Right lobe of liver (tissue), 6 donors: Measurements from ENCODE around the gene MMP25. TPM values are rescaled to one million over a fixed set of nuclear protein-coding genes. Genes with fewer than 3 reads are reported as not detected.

Source experiments
- ATAC-seq, 4 donors: fragments of 200-7000 bp; cut with Tn5 transposase; one replicate each; pipeline ENCODE4 v1.9.1; 2020; ENCODE audit warnings: mild to moderate bottlenecking in 4 of 4, moderate library complexity in 4 of 4
- DNase-seq, 3 donors: peaks; one replicate each; pipeline ENCODE4 v3.0.0-alpha.2; 2020
- H3K27ac ChIP-seq, 3 donors: fragments of 200-600 bp; one replicate each; pipeline ENCODE4 v1.8.0; 2022
- H3K27me3 ChIP-seq, 2 donors: fragments of 200-600 bp; one replicate each; pipeline ENCODE4 v1.8.0; 2022
- H3K36me3 ChIP-seq, 4 donors: fragments of 200-600 bp; sonication (generic) in 1 of 4; one replicate each; pipeline versions ENCODE4 v1.5.1 to v1.8.0; 2017 to 2022; ENCODE audit warnings: control low read depth in 1 of 4
- H3K4me1 ChIP-seq, 4 donors: fragments of 200-600 bp; sonication (generic) in 1 of 4; one replicate each; pipeline versions ENCODE4 v1.5.1 to v1.8.0; 2017 to 2022; ENCODE audit warnings: control low read depth in 1 of 4
- H3K4me3 ChIP-seq, 3 donors: fragments of 200-600 bp; one replicate each; pipeline ENCODE4 v1.8.0; 2022
- H3K9me3 ChIP-seq, 4 donors: fragments of 200-600 bp; sonication (generic) in 1 of 4; one replicate each; pipeline versions ENCODE4 v1.5.1 to v1.8.0; 2017 to 2022; ENCODE audit warnings: control low read depth in 1 of 4
- POLR2A ChIP-seq: fragments of 450-650 bp; IDR thresholded peaks from one replicate; pipeline ENCODE4 v1.6.1; 2017; ENCODE audit warnings: antibody characterized with exemption, mild to moderate bottlenecking
- WGBS: methylation state at CpG from one replicate; pipeline ENCODE4 v1.1.6; 2018; ENCODE audit warnings: low coverage, low lambda C conversion rate; ENCODE audit not compliant: insufficient coverage; ENCODE audit errors: missing lambda C conversion rate; 5-methylcytosine and 5-hydroxymethylcytosine counted together
- intact Hi-C, 2 donors: fragments of 100-400 bp; cut with DNase I; formaldehyde crosslinking; loops; one replicate each; pipeline versions ENCODE4 v1.11.2 to v1.14.1; 2022
- total RNA-seq, 6 experiments: library from RNA; depleted of rRNA in 2 of 6; stranded (reverse); fragments of >200 nt in 2 of 6; fragmentation: NEBNext Ultra II Directional in 3 of 6; extraction: Animal tissue kit (Norgen Biotek cat#: 25700) in 3 of 6; gene quantifications; one replicate each; pipeline versions ENCODE4 v1.1.0 to v1.2.4, GENCODE V29; 2016 to 2023
- TF ChIP-seq, protein P1 (sequence below), 4 donors: fragments of 200-600 bp in 3 of 4; fragments of 450-650 bp in 1 of 4; IDR thresholded peaks; one replicate each; pipeline versions ENCODE4 v1.5.1 to v1.8.0; 2016 to 2022; ENCODE audit warnings: antibody characterized with exemption in 4 of 4, mild to moderate bottlenecking in 2 of 4
- donor health status: DM: no; HTN: yes; CAD: no.
- donor health status: DM: no; HTN: no; CAD: no.
- donor health status: DM: no; HTN: no; CAD: no.
- donor health status: DM: no; HTN: yes; CAD: no.
- donor health status: DM: no; HTN: yes; CAD: no.

The MMP25 gene
- total RNA-seq, 6 experiments from 2014 or later = 1.3 to 2.0 (median 1.6) TPM

DNA sequence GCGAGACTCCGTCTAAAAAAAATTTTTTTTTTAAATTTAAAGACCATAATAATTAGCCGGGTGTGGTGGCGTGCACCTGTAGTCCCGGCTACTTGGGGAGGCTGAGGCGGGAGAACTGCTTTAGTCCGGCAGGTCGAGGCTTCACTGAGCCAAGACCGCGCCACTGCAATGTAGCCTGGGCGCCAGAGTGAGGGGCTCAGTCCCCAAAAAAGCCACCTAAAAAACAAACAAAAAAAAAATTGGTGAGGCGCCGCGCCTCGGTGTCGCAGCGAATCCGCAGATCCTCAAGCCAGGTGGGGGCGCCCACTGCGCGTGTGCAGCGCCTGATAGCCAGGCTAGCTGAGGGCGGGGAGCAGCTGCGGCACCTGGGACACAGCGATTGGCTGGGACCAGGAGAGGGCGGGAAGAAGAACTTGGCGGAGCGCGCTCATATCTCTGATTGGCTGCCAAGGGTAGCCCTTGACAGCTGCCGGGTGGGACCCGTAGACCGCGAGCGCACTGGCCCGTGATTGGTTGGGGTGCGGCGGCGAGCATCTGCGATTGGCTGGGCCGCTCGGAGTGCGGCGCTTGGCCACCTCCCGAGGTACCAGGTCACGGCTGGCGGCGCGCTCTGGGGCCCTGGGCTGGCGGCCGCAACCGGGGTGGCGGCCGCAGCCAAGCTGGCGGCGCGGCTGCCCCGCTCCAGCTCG, 42.6 kb upstream of the MMP25 start:
- WGBS = 21% methylated on average over 15 of the region's 58 CpGs
- Histone ChIP-seq H3K9me3 (no peaks in the 10 kb centered on the region), H3K4me1 (peaks cover 0 to 35% (median 18%) of the 10 kb centered on the region in 4 donors), H3K36me3 (no peaks in the 10 kb centered on the region), H3K27me3 (no peaks in the 10 kb centered on the region), H3K27ac (peak overlapping the region in 1 of 3 donors; percentile 83), H3K4me3 (peak overlapping the region in 1 of 3 donors; percentile 53)
- TF ChIP-seq POLR2A = peak; percentile 81
- TF ChIP-seq, protein P1, sequence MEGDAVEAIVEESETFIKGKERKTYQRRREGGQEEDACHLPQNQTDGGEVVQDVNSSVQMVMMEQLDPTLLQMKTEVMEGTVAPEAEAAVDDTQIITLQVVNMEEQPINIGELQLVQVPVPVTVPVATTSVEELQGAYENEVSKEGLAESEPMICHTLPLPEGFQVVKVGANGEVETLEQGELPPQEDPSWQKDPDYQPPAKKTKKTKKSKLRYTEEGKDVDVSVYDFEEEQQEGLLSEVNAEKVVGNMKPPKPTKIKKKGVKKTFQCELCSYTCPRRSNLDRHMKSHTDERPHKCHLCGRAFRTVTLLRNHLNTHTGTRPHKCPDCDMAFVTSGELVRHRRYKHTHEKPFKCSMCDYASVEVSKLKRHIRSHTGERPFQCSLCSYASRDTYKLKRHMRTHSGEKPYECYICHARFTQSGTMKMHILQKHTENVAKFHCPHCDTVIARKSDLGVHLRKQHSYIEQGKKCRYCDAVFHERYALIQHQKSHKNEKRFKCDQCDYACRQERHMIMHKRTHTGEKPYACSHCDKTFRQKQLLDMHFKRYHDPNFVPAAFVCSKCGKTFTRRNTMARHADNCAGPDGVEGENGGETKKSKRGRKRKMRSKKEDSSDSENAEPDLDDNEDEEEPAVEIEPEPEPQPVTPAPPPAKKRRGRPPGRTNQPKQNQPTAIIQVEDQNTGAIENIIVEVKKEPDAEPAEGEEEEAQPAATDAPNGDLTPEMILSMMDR (IDR thresholded peaks at IDR 0.05) = peak; percentile 46 to 78 (median 58)
- ATAC-seq (peak; percentile 82 to 92 (median 88)), DNase-seq (peak; percentile 98 to 99 (median 99))
- intact Hi-C loops = loop anchor here in 1 of 2 donors (2.0 kb wide), 1 partner anchor 25 kb away; no protein-coding TSS in a partner anchor

DNA sequence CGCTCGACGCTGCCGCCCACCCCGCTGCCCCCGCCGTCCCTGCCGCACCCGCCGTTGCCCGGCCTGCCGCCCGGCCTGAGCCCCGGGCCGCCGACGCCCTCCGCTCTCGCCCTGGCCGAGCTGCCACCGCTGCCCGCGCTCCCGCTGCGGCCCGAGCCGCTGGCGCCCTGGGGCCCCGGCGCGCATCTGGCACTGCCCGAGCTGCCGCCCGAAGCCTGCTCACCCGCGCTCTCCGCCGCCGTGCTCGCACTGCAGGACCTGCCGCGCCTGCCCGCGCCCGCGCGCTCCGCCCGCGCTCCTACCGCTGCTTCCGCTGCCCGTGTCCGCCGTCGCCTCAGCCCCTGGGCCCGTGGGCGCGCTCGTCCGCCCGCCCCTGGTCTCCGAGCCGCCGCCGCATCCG, 42.0 kb upstream of the MMP25 start:
- peaks cover 0 to 35% (median 18%) of the 10 kb centered on the region in 4 donors for H3K4me1 ChIP-seq
- H3K27ac ChIP-seq = peak overlapping the region in 1 of 3 donors; percentile 83
- intact Hi-C loops = no loop called here
- ATAC-seq = no peak
- no peaks in the 10 kb centered on the region for H3K36me3 ChIP-seq
- no peaks in the 10 kb centered on the region for H3K9me3 ChIP-seq
- H3K27me3 ChIP-seq = no peaks in the 10 kb centered on the region
- H3K4me3 ChIP-seq = peak overlapping the region in 1 of 3 donors; percentile 53
- WGBS = no CpG with 5 or more reads among the region's 67 CpGs
- TF ChIP-seq, protein P1 (IDR thresholded peaks at IDR 0.05) = no peak
- TF ChIP-seq POLR2A = no peak
- DNase-seq = no peak

DNA sequence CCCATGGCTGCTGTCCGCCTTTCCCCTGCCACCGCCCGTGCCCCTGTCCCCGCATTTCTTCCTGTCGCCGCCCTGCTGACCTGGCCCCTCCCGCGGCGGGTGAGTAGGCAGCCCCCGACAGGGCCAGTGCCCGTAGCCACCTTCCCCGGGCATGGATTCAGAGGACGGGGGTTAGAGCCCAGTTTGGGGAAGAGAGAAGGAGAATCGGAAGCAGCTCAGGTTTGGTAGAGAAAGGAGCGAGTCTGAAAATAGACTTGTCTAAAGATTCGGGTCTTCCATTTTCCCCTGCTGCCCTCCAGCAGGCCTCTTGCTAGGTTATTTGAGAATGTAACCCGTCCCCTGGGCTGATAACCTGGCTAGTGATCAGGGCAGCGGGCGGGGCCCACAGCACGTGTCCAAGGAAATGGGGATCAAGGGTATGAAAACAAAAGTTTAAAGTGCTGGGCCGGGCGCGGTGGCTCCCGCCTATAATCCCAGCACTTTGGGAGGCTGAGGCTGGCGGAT, 41.5 kb upstream of the MMP25 start:
- no peaks in the 10 kb centered on the region for H3K27me3 ChIP-seq
- TF ChIP-seq, protein P1 (IDR thresholded peaks at IDR 0.05) = no peak
- peak; percentile 57 for TF ChIP-seq POLR2A
- intact Hi-C loops = no loop called here
- H3K4me3 ChIP-seq = peak overlapping the region; percentile 40 to 53 (median 44)
- H3K4me1 ChIP-seq = peaks cover 0 to 35% (median 18%) of the 10 kb centered on the region in 4 donors
- peak overlapping the region; percentile 76 to 95 (median 83) for H3K27ac ChIP-seq
- ATAC-seq (peak; percentile 19 to 44 (median 28)), DNase-seq (peak; percentile 76 to 88 (median 83))
- 8% methylated on average over 23 of the region's 25 CpGs for WGBS
- no peaks in the 10 kb centered on the region for H3K36me3 ChIP-seq
- no peaks in the 10 kb centered on the region for H3K9me3 ChIP-seq

DNA sequence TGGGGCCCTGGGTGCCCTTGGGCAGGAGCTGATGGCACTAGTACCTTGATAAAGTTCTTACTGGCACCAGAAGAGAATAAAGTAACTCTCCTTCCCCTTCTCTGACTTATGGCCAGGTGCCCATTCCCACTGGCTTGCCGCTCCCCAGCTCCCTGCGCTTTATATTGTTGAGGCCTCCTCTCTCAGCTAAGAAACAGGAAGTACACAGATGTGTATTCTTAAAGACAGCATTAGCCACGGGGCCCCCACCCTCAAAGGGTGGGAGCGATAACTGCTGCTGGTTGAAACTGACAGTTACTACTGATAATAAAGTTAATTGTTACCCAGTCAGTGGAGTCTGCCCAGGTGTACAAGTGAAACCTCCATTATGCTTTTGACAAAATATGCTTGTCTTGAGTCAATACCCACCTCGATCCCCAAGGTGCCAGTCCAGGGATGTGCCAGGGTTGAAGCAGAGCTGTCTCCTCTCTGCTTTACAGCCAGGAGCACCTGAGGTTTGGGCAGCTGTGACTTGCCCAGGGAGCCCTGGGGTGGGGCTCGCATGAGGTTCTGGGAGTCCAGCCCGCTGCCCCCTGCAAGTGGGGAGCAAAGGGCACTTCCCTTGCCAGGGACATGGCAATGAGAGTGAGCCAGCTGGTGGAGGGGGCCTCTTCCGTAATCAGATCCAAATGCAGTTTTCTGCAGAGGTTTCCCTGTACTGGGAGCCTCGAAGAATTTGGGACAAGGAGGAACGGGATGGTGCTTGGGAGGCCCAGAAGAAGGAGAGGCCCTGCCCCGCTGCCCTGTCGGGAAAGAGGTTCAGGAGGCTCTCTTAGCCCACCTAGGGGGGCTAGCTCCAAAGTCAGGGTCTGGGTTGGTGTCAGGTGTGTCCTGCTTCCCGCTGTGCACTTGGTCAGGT, 39.1 kb upstream of the MMP25 start:
- Histone ChIP-seq H3K4me3 (peak overlapping the region in 2 of 3 donors; percentile 14 to 24), H3K36me3 (no peaks in the 10 kb centered on the region), H3K9me3 (no peaks in the 10 kb centered on the region), H3K27ac (peak overlapping the region; percentile 76 to 95 (median 83)), H3K27me3 (no peaks in the 10 kb centered on the region), H3K4me1 (peaks cover 0 to 35% (median 18%) of the 10 kb centered on the region in 4 donors)
- peak; percentile 6 to 34 (median 30) for ATAC-seq
- peak; percentile 64 to 84 (median 83) for DNase-seq
- TF ChIP-seq, protein P1 (IDR thresholded peaks at IDR 0.05) = no peak
- peak; percentile 60 for TF ChIP-seq POLR2A
- 23% methylated on average over 6 of the region's 13 CpGs for WGBS
- intact Hi-C loops = no loop called here
